Stimulated activated naive CD8-positive, alpha-beta T cell treated with anti-CD3 and anti-CD28 coated beads, Interleukin-15, Interleukin-2, amounts not matched to agents 100 ng/mL and 50 ng/mL, for 24 hours (primary cell): ENCODE measurements around the gene ZNF324B.
A peak's percentile ranks its signal among the peaks of the same experiment; 100 is the strongest.
"Not testable (repeated sequence)": the region's sequence is repeated elsewhere in the genome, so short reads cannot be mapped to it uniquely, and the experiment has no call there.

ENCODE experiments used
- H3K27ac Mint-ChIP-seq: one replicate; pipeline ENCODE4 v1.8.0; 2021; ENCODE audit warnings: mild to moderate bottlenecking, mixed read lengths
- H3K27me3 Mint-ChIP-seq: one replicate; pipeline ENCODE4 v1.8.0; 2021; ENCODE audit warnings: mixed read lengths
- H3K36me3 Mint-ChIP-seq: one replicate; pipeline ENCODE4 v1.8.0; 2021; ENCODE audit warnings: low read depth, mixed read lengths
- H3K4me1 Mint-ChIP-seq: one replicate; pipeline ENCODE4 v1.8.0; 2021; ENCODE audit warnings: low read depth, mixed read lengths
- H3K4me3 Mint-ChIP-seq: one replicate; pipeline ENCODE4 v1.8.0; 2021; ENCODE audit warnings: mild to moderate bottlenecking, mixed read lengths
- H3K9me3 Mint-ChIP-seq: one replicate; pipeline ENCODE4 v1.8.0; 2021; ENCODE audit warnings: mixed read lengths

The ZNF324B gene

DNA sequence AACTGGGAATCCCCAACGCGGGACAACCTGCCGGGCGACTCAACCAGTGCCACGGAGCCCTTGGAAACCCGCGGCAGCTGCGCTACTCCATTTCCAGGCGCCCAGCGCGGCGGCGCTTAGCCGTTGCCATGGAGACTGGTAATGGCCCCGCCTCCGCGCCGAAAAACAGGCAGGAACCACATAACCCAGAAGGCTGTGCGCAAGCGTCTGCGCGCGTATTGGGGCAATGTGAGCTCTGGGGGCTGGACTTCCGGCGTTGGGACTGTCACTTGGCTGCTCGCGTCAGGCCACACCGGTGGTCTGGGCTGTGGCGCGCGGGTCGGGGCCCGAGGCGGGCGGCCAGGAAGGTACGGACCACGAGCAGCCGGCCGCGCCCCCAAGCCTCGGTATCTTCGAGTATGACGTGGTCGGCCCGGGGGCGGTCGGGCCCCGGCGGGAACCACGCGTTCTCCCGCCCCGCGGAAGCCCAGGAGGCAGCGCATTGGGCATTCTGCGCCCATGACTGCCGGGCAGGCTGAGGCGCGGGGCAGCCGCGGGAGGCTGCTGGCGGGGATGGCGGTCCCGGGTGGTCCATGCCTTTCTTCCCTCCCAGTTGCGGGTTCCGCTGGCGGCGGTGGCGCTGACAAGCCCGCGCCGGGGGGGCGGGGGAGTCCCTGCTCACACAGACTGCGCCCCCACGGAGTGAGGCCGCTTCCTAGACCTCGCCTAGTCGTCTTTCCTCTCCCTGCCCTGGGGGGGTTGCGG is at the start of gene ZNF324B:
TSS of gene ZNF324B (plus strand) at position 265 of the 744 bp plus-strand sequence. CDS start 2,080 bp downstream, outside the sequence.
- Mint-ChIP-seq H3K4me3 (peak within 1 kb of the TSS; percentile 82), H3K9me3 (peaks cover 17% of the 10 kb centered on the region), H3K36me3 (peaks cover 20% of the 10 kb centered on the region), H3K27ac (peak within 1 kb of the TSS; percentile 18), H3K4me1 (peaks cover 30% of the 10 kb centered on the region), H3K27me3 (peaks cover 28% of the 10 kb centered on the region)

DNA sequence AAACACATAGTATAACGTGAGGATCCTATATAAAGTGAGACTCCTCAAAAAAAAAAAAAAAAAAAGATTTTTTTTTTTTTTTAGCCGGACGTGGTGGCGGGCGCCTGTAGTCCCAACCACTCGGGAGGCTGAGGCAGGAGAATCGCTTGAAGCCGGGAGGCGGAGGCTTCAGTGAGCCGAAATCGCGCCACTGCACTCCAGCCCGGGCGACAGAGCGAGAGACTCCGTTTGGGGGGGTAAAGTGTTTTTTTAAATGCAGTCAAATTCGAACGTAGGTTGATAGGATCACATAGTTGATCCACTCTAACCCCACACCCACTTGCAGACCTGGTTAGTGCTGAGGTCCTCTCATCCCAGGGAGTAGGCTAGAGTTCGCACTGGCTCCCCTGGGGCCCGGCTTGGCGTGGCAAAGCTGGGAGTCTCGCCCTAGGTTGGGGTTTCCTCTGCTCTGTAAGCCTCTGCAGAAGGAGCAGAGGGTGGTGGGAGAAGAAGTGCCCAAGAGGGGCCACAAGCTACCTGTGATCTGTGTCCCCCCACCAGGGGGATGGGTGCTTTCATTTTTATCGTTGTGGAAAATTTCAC is 49.5 kb upstream of the ZNF324B start:
- Mint-ChIP-seq H3K4me3 (peak overlapping the region; percentile 86), H3K4me1 (peaks cover 28% of the 10 kb centered on the region), H3K36me3 (no peaks in the 10 kb centered on the region), H3K9me3 (no peaks in the 10 kb centered on the region), H3K27ac (no peak overlapping the region), H3K27me3 (peaks cover 10% of the 10 kb centered on the region)

DNA sequence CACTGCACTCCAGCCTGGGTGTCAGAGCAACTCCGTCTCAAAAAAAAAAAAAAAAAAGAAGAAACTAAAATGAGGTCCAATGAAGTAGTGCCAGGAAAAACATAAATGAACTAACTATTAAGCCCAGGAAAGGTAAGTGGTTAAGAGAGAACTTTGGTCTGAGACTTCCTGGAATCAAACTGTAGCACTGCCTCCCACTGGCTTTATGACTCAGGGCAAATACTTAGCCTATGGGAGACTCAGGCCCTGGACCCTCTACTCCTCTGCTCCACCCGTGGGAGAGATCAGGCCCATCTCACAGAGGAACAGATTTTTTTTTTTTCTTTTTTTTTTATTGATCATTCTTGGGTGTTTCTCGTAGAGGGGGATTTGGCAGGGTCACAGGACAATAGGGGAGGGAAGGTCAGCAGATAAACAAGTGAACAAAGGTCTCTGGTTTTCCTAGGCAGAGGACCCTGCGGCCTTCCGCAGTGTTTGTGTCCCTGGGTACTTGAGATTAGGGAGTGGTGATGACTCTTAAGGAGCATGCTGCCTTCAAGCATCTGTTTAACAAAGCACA is 47.4 kb upstream of the ZNF324B start:
- H3K36me3 Mint-ChIP-seq, H3K27ac Mint-ChIP-seq, H3K27me3 Mint-ChIP-seq, H3K4me3 Mint-ChIP-seq, H3K9me3 Mint-ChIP-seq: not testable (repeated sequence)
- peaks cover 39% of the 10 kb centered on the region for H3K4me1 Mint-ChIP-seq

DNA sequence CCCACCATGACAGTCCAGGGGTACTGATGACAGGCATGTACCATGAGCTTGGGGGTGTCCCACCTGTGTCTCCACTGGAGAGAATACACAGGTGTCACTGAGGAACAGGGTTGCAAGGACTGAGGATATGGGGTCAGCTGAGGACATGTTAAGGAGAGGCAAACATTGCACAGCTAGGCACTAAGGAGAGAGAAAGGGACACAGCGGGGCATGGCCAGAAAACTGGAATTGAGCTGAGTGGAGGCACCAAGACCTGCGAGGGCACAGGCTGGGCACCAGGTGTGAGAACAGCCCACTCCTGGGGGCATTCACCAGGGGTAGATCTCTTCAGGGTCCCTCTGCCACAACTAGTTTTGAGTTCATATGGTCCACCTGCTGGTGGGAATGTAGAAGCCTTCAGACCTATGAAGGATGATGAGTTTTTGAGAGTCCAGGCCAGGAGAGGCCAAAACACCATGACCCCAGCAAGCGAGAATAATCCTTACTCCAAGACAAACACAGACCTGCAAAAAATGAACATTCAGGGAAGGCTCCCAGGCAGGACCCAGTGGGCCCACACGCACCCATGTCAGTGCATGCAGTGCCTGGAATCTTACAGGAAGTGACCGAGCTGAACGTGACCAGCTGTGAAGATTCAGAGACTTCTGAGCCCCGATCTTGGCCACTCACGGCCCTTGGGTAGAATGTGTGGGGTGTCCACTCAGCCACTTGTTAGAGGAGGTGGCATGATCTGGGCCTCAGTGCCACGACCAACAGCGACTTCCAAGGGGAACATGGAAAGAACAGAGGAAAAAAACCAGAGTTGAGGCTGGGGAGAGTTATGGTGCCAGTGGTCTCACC is 44.4 kb upstream of the ZNF324B start:
- peak overlapping the region; percentile 87 for H3K4me3 Mint-ChIP-seq
- peak overlapping the region; percentile 91 for H3K27ac Mint-ChIP-seq
- H3K9me3 Mint-ChIP-seq, result no peaks in the 10 kb centered on the region
- H3K4me1 Mint-ChIP-seq, result peaks cover 39% of the 10 kb centered on the region
- H3K36me3 Mint-ChIP-seq, result no peaks in the 10 kb centered on the region
- no peaks in the 10 kb centered on the region for H3K27me3 Mint-ChIP-seq

DNA sequence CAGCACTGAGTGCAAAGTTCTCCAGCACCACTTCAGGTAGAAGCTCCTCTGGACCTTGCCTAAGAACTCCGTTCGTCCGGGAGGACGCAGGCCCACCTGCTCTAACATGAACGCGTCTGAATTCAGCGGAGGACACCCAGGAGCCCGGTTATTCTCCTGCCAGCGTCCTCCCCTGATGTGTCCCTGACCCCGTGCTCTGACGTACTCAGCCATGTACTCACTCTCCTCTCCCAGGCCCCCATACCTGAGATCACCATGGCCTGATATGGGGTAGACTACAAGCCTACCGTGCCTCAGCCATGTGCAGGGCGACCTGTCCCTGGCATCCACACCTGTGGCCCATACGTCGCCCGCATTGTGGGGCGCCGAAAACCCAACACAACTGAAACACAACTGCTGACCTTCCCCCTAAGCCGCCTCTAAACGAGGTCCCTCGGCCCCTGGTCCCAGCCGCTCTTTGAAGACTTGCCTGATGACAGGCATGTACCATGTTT is 43.7 kb upstream of the ZNF324B start:
- peak overlapping the region; percentile 91 for H3K27ac Mint-ChIP-seq
- peak overlapping the region; percentile 87 for H3K4me3 Mint-ChIP-seq

DNA sequence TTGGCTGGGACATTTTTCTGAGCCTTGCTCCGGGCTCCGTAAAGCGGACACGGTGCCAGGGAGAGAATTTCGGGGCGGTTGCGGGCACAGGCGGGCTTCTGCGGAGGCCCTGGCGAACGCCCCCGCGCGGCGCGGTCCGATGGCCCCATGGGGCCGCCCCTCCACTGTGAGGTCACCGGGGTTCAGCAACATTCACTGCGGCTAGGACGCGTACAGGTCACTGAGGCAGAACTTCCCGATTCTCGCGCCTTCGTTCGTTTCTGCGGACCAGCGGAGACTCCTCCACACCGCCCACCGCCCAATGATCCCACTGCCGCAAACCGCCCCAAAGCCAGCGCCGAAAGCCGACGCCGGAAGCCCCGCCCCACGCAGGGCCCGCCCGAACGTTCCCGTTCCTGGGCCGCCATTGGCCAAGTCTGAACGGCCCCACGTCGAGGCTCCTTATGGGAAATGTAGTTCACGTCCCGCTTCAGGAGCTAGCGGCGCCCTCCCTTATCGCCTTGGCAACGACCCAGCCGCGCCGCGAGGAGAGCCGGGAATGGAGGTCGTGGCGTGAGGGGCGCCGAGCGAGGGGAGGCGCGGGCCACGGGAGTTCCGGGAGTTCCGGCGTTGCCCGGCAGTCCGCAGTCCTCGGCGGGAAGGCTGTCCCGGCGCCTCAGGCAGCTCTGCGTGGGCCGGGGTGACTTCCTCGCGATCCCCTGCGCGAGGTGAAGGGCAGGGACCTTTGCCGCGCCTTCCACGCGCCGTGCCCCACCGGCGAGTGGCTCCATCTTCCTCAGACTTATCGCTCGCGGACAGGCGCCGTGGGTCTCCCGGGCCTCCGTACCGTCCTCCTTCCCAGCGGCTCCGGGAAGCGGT is 43.0 kb upstream of the ZNF324B start, which contains the start of gene ZNF584:
TSS of gene ZNF584 (plus strand) at position 498 of the 858 bp plus-strand sequence. CDS start 499 bp downstream, outside the sequence.
- no peaks in the 10 kb centered on the region for H3K27me3 Mint-ChIP-seq
- H3K9me3 Mint-ChIP-seq, result no peaks in the 10 kb centered on the region
- peak within 1 kb of the TSS; percentile 87 for H3K4me3 Mint-ChIP-seq
- peak within 1 kb of the TSS; percentile 91 for H3K27ac Mint-ChIP-seq
- peaks cover 31% of the 10 kb centered on the region for H3K4me1 Mint-ChIP-seq
- H3K36me3 Mint-ChIP-seq, result peaks cover 9% of the 10 kb centered on the region

More for the DNA sequence above, 43.7 kb upstream of the ZNF324B start:
- H3K9me3 Mint-ChIP-seq, result no peaks in the 10 kb centered on the region
- no peaks in the 10 kb centered on the region for H3K27me3 Mint-ChIP-seq
- peaks cover 35% of the 10 kb centered on the region for H3K4me1 Mint-ChIP-seq
- peaks cover 4% of the 10 kb centered on the region for H3K36me3 Mint-ChIP-seq

DNA sequence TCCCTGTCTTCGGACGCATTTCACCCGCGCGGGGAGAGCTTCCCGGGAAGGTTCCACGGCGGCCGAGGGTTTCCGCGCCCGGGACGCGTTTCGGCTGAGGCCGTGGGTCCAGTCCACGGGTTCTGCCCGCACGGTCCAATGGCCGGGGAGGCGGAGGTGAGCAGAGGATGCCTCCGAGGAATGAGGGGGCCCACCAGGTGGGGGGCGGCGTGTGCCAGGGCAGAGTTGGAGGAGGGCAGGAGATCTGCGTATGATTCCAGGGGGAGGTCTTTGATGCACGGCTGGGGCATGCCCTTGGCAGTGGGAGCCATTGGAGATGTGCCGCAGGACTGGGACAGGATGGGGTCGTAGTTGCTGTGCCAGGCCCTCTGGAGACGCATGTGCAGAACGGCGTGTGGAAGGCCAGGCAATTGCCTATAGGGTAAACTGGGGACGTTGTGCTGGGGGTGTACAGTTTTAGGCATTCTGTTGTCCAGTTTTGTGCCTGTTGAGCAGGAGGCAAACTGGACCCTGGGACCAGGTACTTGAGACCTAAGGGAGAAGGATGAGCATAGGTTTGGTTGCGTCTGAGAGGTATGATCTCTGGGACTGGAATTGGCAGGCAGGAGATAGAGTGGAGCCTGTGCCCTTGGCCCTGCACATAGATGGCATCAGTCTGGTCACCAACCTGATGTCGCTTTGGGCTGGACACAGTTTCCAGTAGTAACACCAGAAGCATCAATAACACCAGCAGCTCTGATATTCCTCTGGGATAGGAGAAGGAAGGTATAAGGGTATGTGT is 42.2 kb upstream of the ZNF324B start:
- peaks cover 31% of the 10 kb centered on the region for H3K4me1 Mint-ChIP-seq
- peak overlapping the region; percentile 87 for H3K4me3 Mint-ChIP-seq
- peaks cover 9% of the 10 kb centered on the region for H3K36me3 Mint-ChIP-seq
- no peaks in the 10 kb centered on the region for H3K9me3 Mint-ChIP-seq
- no peaks in the 10 kb centered on the region for H3K27me3 Mint-ChIP-seq
- H3K27ac Mint-ChIP-seq, result peak overlapping the region; percentile 91

DNA sequence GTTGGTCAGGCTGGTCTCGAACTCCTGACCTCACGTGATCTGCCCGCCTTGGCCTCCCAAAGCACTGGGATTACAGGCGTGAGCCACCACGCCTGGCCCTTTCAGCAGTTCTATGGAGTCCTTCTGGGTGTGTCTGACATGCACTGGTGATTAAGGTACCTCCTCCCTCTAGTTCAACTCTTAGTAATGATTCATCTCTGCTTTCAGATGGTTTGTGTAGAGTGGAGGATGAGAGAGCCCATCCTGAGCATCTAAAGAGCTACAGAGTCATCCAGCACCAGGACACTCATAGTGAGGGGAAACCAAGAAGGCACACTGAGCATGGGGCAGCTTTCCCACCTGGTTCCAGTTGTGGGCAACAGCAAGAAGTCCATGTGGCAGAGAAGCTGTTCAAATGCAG is 34.8 kb upstream of the ZNF324B start:
- Mint-ChIP-seq H3K27me3 (no peaks in the 10 kb centered on the region), H3K27ac (no peak overlapping the region), H3K9me3 (no peaks in the 10 kb centered on the region), H3K4me3 (no peak overlapping the region), H3K36me3 (peaks cover 64% of the 10 kb centered on the region), H3K4me1 (no peaks in the 10 kb centered on the region)

DNA sequence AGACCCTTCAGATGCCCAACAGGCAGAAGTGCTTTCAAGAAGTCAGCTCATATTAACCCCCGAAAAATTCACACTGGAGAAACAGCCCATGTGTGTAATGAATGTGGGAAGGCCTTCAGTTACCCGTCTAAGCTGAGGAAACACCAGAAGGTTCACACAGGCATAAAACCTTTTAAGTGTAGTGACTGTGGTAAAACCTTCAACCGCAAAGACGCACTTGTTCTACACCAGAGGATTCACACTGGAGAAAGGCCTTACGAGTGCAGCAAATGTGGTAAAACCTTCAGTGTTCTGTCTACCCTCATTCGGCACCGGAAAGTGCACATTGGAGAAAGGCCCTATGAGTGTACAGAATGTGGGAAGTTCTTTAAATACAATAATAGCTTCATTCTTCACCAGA is 34.4 kb upstream of the ZNF324B start:
- Mint-ChIP-seq H3K9me3 (no peaks in the 10 kb centered on the region), H3K27ac (no peak overlapping the region), H3K36me3 (peaks cover 67% of the 10 kb centered on the region), H3K27me3 (no peaks in the 10 kb centered on the region), H3K4me1 (no peaks in the 10 kb centered on the region), H3K4me3 (no peak overlapping the region)

DNA sequence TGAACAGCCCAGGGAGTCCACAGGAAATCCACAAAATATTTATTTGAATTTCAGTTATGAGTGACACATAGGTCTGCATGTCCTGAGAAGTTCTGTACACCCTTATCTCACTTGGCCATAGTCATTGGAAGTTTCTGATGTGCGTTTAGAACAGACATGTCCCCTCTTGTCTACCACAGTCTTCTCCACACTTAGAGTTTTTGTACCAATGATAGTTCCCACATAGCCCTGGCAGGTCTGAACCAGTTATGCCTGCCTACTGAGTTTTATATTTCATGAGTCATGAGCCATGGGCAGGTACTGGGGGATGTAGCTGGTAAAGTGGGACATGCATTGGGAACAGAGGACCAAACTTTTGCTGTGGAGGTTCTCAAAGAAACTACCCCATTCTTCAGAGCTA is 22.8 kb upstream of the ZNF324B start:
- no peaks in the 10 kb centered on the region for H3K4me1 Mint-ChIP-seq
- H3K27me3 Mint-ChIP-seq, result no peaks in the 10 kb centered on the region
- no peak overlapping the region for H3K27ac Mint-ChIP-seq
- H3K36me3 Mint-ChIP-seq, result peaks cover 60% of the 10 kb centered on the region
- H3K9me3 Mint-ChIP-seq, result peaks cover 21% of the 10 kb centered on the region
- no peak overlapping the region for H3K4me3 Mint-ChIP-seq

DNA sequence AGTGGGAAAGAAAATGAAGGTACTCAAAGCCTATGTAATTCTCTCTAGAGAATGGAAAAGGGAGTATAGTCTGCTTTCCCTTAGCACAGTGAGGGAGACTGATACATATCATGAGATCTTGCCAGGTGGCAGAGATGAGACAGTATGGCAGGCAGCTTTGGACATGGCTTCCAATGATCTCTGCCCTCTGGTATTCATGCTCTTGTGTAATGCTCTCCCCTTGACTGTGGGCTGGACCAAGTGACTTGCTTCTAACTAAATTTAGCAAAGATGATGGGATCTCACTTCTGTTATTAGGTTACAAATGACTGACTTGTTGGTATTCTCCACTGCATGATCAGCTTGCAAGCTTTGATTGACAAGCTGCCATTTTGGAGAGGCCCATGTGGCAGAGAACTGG is 21.7 kb upstream of the ZNF324B start:
- peaks cover 26% of the 10 kb centered on the region for H3K9me3 Mint-ChIP-seq

DNA sequence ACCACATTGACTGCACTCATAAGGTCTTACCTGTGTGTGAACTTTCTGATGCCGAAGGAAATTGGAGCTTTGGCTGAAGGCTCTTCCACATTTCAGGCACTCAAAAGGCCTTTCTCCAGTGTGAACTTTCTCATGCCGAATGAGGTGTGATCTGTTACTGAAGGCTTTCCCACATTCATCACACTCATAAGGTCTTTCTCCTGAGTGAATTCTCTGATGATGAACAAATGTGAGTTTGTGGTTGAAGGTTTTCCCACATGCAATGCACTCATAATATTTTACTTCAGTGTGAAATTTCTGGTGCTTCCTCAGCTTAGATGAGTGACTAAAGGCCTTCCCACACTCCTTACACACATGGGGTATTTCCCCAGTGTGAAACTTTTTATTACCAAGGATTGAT is 17.2 kb upstream of the ZNF324B start:
- H3K9me3 Mint-ChIP-seq, result peaks cover 49% of the 10 kb centered on the region
- no peak overlapping the region for H3K27ac Mint-ChIP-seq
- H3K4me1 Mint-ChIP-seq, result peaks cover 12% of the 10 kb centered on the region
- H3K4me3 Mint-ChIP-seq, result no peak overlapping the region
- H3K36me3 Mint-ChIP-seq, result peaks cover 88% of the 10 kb centered on the region
- H3K27me3 Mint-ChIP-seq, result no peaks in the 10 kb centered on the region

More for the DNA sequence above, 21.7 kb upstream of the ZNF324B start:
- no peak overlapping the region for H3K4me3 Mint-ChIP-seq
- peaks cover 69% of the 10 kb centered on the region for H3K36me3 Mint-ChIP-seq
- H3K27ac Mint-ChIP-seq, result no peak overlapping the region
- no peaks in the 10 kb centered on the region for H3K27me3 Mint-ChIP-seq
- H3K4me1 Mint-ChIP-seq, result no peaks in the 10 kb centered on the region
